Activated CD4-positive, alpha-beta memory T cell treated with anti-CD3 and anti-CD28 coated beads, Interleukin-2, amount 10 ng/mL, durations not matched to agents 7 days and 5 days (primary cell): ENCODE measurements around the gene SLC36A1. TPM values are rescaled to one million over a fixed set of nuclear protein-coding genes. Genes with fewer than 3 reads are reported as not detected.

Source experiments
- CTCF ChIA-PET: fragments of 350-600 bp; sonication (Branson Sonifier 250); formaldehyde crosslinking; loops from one replicate; lab custom pipeline; 2021; ENCODE audit warnings: antibody characterized with exemption, inconsistent platforms; lab: Charles Lee
- POLR2A ChIA-PET: fragments of 350-600 bp; sonication (Branson Sonifier 250); formaldehyde crosslinking; loops from one replicate; lab custom pipeline; 2021; ENCODE audit warnings: antibody characterized with exemption; lab: Charles Lee
- DNase-seq: peaks from one replicate; pipeline ENCODE4 v3.0.0-alpha.2; 2020
- H3K27ac Mint-ChIP-seq: one replicate; pipeline ENCODE4 v1.8.0; 2021; ENCODE audit warnings: mild to moderate bottlenecking, mixed read lengths
- H3K27me3 Mint-ChIP-seq: one replicate; pipeline ENCODE4 v1.8.0; 2021; ENCODE audit warnings: mixed read lengths
- H3K36me3 Mint-ChIP-seq: one replicate; pipeline ENCODE4 v1.8.0; 2021; ENCODE audit warnings: low read depth, mixed read lengths
- H3K4me1 Mint-ChIP-seq: one replicate; pipeline ENCODE4 v1.8.0; 2021; ENCODE audit warnings: mixed read lengths
- H3K4me3 Mint-ChIP-seq: one replicate; pipeline ENCODE4 v1.8.0; 2021; ENCODE audit warnings: mild to moderate bottlenecking, mixed read lengths
- H3K9me3 Mint-ChIP-seq: one replicate; pipeline ENCODE4 v1.8.0; 2021; ENCODE audit warnings: mixed read lengths
- total RNA-seq, 2 experiments: library from RNA; stranded (reverse); gene quantifications; one replicate each; pipeline ENCODE4 v1.2.3, GENCODE V29; 2021

SLC36A1 gene
- total RNA-seq, 2 experiments from 2014 or later = 5.4 to 6.4 TPM

DNA sequence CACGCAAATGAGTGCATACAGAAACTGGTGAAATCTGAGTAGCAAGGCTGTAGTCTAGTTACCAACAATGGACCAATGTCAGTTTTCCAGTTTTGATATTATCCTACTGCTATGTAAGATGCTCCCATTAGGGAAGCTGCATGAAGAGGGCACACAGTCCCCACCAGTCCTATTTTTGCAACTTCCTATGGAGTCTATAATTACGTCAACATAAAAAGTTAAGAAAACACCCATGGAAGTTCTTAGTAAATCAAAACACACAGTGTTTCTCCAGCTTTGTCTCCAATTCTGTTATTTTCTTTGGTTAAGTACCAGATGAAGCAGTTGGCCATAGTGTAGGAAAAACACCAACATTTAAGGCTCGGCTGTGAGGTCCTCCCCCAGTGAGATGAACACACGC lies 85.0 kb downstream of the SLC36A1 start:
- Mint-ChIP-seq H3K4me3 (no peak overlapping the region), H3K36me3 (no peaks in the 10 kb centered on the region), H3K27me3 (no peaks in the 10 kb centered on the region), H3K4me1 (no peaks in the 10 kb centered on the region), H3K27ac (no peak overlapping the region), H3K9me3 (no peaks in the 10 kb centered on the region)
- CTCF ChIA-PET = no interaction called here
- no peak for DNase-seq
- POLR2A ChIA-PET = no interaction called here

DNA sequence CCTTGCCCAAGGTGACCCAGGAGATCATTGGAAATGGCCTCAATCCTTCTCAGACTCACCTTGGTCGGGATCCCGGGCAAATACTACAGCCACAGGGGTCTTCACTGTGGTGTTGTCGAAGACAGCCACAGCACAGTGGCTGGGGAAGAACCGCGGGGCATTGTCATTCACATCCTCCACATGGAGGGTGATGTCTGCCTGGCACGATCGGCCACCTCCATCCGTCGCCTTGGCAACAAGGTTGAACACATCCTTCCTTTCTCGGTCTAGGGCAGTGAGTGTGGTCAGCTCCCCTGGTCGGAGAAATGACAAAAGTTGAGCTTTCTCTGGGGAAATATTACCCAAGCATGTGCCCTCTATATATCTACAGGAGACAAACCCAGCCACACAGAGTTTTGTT lies 86.9 kb downstream of the SLC36A1 start:
- Mint-ChIP-seq H3K9me3 (no peaks in the 10 kb centered on the region), H3K4me3 (no peak overlapping the region), H3K27me3 (no peaks in the 10 kb centered on the region), H3K4me1 (no peaks in the 10 kb centered on the region), H3K36me3 (no peaks in the 10 kb centered on the region), H3K27ac (no peak overlapping the region)
- ChIA-PET CTCF (no interaction called here), POLR2A (no interaction called here)
- no peak for DNase-seq

DNA sequence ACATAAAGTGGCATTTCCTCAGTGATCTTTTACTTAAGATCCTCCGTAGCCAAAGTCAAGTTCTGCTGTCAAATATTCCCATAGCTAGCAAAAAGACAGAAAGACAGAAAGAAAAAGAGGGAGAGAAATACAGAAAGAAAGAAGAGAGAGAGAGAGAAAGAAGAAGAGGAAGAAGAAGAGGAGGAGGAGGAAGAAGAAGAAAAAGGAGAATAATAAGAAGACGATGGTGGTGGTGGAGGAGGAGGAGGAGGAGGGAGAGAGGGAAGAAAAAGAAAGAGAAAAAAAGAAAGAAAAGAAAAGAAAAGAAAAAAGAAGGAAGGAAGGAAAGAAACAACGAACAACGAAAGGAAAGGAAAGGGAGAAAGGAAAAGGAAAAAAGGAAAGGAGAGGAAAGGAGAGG lies 89.6 kb downstream of the SLC36A1 start:
- H3K4me1 Mint-ChIP-seq = no peaks in the 10 kb centered on the region
- no peak overlapping the region for H3K27ac Mint-ChIP-seq
- POLR2A ChIA-PET = no interaction called here
- no peak overlapping the region for H3K4me3 Mint-ChIP-seq
- CTCF ChIA-PET = no interaction called here
- H3K9me3 Mint-ChIP-seq = no peaks in the 10 kb centered on the region
- no peaks in the 10 kb centered on the region for H3K27me3 Mint-ChIP-seq
- no peaks in the 10 kb centered on the region for H3K36me3 Mint-ChIP-seq
- DNase-seq = no peak

DNA sequence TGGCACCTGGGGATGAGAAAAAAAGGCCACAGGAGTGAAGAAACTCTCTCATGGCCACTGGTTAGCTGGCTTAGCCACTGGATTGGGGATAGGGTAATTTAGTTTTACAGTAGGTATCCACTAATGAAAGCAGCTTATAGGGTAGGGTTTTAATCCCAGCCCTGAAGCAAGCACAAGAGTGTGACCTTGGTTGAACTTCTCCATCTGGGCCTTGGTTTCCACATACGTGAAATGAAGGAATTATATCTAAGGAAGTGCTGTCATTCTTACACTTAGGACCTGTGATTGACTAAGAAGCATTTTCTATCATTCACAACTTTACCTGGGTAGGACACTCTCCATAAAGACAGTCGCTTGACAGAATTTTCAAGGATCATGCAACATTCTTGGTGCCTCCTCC lies 94.2 kb downstream of the SLC36A1 start:
- DNase-seq = no peak
- Mint-ChIP-seq H3K4me3 (no peak overlapping the region), H3K4me1 (no peaks in the 10 kb centered on the region), H3K27me3 (no peaks in the 10 kb centered on the region), H3K9me3 (no peaks in the 10 kb centered on the region), H3K36me3 (no peaks in the 10 kb centered on the region), H3K27ac (no peak overlapping the region)
- CTCF ChIA-PET = no interaction called here
- POLR2A ChIA-PET = no interaction called here

Other genes starting within 250 kb of the SLC36A1 start
- 10 to 100 TPM; 62.6 to 64.2 TPM for gene CCDC69, start 223.5 kb upstream of the SLC36A1 start, total RNA-seq
- 10 to 100 TPM; 22.4 to 24.5 TPM for gene GM2A, start 194.4 kb upstream of the SLC36A1 start, total RNA-seq
- gene SLC36A3, start 143.8 kb upstream of the SLC36A1 start, total RNA-seq = not detected
- not detected for gene SLC36A2, start 100.0 kb upstream of the SLC36A1 start, total RNA-seq
- not detected for gene FAT2, start 143.7 kb downstream of the SLC36A1 start, total RNA-seq
- gene SPARC, start 239.3 kb downstream of the SLC36A1 start, total RNA-seq = under 1 TPM in 1 of 2 experiments, not detected in 1; 0.25 TPM